Middle frontal gyrus (tissue), 1 donor: ENCODE data around the gene ADNP2.
"Not testable (repeated sequence)": the region's sequence is repeated elsewhere in the genome, so short reads cannot be mapped to it uniquely, and the experiment has no call there.

Experiments used
- DNase-seq: peaks from one replicate; pipeline ENCODE4 v3.0.0-alpha.2; 2015; ENCODE audit warnings: low spot score; ENCODE audit errors: extremely low spot score

ADNP2 gene

DNA sequence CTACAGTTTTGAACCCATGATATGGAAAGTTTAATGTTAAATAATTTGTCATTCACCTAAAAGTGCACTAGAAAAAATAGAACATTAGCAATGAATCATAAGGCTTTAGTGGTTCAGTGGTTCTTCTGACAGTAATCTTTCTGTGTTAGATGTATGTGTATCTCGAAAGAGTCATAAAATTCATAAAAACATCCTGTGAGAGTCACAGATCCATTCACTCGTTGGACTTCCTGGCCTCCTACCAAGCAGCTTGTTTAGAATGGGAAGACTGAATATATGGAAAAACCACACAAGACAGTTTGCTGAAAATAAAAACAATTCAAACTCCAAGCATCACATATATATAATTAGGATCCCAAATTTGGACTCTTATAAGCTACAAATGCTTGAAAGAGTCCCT, 34.8 kb downstream of the ADNP2 start:
- no peak for DNase-seq

DNA sequence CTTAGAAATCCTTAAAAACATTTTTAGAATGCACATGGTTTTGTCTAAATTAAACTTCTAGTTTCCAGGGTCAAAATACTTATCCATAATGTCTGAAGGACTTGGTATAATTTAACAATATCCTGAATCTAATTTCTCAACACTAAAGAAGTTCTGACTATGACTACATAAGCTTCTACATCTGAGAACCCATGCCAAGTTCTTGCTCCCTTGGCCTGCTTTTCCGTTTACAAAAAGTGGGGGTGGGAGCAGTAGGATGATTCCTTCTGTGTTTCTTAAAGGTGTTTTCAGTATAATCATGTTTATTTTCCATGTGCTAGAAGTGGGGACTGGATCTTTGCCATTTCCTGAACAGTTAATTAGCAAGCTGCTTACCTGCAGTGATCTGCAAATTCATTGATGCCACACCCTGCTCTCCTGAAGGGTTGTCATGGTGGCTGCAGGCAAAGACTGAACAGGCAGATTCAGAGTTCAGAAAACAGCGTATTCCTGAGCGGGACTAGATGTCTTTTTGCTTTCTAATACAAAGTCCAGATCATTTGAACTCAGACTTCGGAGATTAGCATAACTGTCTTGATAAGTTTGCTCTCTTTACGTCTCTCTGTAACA, 36.2 kb downstream of the ADNP2 start:
- no peak for DNase-seq

DNA sequence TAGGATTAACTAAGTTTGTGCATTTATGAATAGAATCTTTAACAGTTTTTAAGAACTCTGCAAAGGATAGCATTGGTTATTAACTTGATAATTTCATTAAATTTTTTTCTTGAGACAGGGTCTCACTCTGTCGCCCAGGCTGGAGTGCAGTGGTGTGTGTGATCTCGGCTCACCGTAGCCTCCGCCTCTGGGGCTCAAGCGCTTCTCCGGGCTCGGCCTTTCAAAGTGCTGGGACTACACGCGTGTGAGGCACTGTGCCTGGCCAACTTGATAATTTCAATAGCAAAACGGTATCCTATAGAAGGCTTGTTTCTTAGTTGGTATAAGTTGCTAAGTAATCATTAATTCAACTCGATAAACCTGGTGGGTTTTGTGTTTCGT, 38.0 kb downstream of the ADNP2 start:
- DNase-seq: no peak

DNA sequence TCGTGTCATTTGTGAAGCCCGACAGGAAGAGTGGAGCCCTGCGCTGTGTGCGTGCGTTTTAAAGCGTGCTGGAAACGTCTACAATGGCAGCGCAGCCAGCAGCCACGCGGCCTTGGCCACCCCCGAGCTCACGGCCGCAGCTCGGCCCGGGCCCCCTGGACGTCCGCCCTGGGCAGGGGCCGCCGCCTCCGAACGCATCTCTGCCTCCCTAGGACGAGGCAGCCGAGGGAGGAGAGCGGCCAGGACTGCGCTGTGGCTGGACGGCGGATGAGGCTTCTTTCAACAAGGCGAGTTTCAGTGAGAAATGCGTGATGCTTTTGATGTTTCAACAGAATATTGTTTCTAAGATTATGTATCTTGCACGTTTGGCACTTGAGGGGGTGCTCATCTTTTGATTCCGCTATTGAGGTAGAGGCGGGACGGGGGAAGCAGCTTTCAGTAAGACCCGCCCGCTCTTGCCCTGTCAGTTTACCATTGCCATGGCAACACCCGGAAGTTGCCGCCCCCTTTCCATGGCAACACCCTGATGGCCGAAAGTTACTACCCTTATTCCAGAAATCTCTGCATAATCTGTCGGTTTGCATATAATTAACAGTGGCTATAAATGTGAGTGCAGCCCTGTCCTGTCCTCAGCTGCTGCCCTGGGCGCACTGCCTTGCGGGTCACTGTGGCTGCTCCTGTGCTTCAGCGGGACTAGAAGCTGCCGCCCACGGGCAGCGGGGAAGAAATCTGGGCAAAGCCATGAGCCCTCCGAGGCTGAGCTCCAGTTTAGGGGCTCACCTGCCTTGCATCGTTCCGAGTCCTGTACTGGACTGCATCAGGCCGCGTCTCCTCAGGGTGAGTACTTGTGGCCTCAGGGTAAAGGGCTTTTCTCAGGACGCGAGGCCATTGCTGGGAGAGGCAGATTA, 38.6 kb downstream of the ADNP2 start:
- DNase-seq: peak; percentile 40

DNA sequence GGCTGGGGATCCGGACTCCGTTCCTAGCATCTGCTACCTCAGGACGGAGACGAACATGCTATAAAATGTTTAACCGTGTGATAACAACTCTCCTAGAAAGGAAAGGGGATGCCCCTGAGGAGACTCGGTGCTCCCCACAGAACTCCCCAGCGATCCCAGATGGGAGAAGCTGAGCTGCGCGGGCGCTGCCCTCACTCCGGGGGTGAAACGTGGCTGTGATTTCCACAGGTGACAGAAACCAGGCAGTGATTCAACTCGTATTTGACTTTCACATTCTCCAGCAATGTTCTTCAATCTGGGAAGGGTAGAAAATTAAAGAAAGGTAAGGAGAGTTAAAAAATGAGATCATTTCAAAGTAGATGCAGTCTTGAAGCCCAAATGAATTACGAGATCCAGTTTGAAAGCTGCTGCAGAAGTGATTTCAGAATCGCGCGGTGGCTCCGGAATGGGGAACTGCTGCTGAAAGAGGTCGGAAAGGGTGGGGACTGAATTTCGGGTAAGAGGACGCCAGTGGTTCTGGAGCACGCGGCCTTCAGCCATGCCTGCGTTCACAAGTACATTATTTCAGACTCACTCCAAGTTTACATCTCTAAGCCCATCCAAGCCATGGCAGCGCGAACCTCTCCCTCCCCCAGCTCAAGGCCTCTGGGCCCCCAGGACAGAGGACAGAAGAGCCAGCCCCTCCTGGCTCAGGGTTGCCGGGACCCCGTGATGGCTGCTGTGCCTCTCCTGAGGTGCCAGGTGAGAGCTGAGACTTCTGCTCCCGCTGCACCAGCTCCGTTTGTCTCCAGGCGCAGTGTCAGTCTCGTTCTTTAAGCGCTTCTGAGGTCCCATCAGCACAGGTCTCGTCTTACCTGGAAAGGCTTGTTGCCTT, 39.5 kb downstream of the ADNP2 start:
- no peak for DNase-seq

DNA sequence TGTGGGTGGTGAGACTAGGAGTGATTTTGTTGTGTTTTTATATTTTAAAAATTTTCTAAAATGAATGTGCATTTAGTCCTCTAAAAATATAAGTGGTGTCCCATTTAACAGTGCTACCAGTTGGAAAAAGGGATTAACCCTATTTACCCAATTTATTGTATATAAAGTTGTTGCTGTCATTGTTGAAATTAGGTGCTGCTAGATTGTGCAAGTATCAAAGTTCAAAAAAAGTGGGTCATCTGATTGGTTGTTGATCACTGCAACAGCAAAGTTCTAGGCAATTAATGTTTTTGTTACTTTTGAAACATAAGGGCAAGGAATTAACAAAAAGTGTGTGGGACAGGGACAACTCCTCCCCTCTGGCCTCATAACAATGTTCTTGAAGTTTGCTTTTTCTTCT, 40.6 kb downstream of the ADNP2 start:
- no peak for DNase-seq

DNA sequence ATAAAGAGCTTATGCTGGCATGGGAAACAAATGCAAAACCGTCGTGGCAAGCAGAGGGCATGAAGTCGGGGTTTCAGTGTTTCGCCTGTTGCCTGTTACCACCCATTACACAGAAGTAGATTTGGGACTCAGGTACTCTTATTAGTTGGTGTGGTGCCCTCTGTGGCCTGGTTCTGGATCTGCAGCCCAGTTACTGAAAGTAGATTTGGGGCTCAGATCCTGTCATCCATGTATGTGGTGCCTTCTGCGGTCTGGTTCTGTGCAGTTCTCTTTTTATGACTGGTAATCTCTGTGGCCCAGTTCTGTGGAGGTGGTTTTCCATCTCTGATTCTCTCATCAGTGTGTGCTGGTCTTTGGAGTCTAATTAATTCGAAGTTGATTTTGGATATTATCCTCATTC, 45.2 kb downstream of the ADNP2 start:
- no peak for DNase-seq

DNA sequence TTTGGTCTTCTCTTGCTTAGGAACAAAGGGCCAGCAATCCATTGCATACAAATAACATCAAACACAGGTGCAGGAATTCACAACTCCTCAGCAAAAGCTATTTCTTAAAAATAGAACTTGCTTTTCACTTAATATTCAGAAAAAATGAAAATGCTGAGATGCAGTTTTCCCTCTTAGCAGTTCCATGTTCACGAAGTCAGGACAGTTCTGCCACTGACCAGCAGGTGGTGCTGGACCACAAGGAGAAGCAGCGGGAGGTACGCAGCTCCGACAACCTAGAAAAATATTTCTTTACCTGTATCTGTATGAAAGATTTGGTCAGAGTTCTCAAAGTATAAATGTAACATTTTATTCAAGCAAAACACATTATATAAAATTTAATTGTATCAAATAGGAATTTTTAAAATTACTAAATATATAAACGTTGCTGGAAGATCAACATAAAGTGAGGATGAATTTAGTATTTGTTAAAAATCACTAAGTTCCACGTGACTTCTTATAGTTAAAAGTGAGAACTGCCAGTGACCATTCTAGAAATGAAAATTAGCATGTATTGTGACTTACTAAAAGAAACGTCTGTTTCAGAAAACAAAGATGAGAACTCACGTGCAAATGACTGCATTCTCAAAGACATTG, 48.8 kb downstream of the ADNP2 start:
- DNase-seq: peak; percentile 86

DNA sequence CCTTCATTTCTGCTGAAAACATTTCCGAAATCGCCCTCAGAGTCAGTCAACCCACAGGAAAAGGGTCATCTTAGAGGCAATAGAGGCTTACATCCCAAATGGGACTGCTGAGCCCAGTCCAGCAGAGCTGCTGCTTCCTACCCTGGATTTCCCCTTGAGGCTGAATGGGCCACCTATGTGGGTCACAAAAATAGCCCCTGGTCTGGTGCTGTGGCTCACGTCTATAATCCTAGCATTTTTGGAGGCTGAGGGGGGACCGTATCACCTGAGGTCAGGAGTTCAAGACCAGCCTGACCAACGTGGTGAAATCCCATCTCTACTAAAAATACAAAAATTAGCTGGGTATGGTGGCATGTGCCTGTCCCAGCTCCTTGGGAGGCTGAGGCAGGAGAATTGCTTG, 49.3 kb downstream of the ADNP2 start:
- no peak for DNase-seq

DNA sequence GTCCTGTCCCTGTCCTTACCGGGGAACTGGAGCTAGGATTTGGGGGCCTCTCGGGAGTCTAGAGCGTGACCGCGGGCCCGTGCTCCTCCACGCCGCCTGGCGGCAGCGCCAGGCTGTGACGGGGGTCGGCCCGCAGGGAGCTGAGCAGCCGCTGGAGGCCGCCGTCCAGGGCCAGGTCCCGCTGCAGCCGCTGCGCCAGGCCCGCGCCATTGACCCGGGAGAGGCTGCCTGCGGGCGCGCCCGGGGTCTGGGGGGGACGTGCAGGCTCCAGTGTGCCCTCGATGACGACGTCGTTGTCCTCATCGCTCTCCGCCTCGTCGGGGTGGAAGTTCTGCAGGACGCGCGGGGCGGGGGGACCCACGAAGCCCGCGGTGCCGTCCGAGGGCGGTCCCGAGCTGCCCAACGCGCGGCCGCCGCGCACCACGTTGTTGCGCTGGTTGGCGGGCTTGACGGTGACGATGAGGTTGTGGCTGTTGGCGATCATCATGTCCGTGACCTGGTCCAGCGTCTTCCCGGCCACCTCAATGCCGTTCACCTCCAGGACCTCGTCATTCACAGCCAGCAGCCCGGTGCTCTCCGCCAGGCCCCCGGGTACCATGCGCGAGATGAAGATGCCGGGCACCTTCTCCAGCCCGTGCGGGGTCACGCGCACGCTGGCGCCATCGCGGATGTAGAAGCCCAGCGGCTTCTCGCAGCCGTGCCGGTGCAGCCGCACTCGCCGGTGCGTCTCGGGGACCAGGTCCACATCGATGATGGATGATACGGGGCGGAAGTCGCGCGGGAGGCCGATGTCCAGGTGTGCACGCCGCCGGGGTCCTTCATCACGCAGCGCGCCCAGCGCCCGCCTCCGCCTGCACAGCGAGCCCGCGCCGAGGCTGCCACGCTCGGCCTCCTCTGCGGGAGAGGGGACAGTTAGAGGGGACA, 50.9 kb downstream of the ADNP2 start:
- DNase-seq: no peak

DNA sequence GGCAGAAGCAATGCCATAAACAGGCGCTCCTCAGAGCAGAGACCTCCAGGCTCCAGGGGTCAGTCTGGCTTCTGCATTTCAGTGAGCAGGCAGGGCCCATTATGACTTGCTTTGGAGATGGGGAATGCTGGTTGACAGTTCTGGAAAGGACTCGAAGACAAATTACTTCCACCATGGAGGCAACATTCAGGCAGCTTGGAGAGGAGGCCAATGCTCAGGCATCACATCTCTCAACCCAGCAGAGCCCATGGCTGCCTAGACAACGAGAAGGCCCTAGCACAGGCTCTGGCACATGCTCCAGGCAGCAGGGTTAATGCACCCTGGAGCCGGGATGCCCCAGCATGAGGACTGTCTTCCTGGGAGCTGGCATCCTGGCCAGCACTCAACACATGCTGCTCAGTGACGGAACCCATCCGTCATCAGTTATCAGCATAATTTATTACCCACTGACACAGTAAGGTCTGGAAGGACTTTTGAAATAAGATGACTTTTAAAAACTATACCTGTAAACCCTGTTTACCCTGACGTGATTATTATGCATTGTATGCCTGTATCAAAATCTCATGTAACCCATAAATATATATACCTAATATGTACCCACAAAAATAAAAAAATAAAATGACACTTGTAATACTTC, 52.8 kb downstream of the ADNP2 start:
- no peak for DNase-seq

DNA sequence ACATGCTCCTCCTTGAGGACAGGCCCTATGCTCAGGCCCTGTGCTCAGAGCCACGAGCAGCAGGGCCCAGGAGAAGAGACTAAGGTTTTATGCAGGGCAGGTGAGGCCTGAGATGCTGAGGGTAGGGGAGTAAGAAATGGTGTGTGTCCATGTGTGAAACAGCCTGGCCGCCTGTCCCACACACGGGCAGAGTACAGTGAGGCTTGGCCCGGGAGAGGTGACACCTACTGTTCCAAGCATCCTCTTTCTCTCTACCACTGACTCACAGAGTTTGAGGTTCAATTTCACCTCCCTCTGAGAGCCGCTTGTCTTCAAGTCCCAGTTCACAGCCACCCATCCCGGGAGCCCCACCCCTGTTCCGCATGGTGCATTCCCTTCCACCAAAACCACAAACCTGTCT, 54.1 kb downstream of the ADNP2 start:
- DNase-seq: no peak

DNA sequence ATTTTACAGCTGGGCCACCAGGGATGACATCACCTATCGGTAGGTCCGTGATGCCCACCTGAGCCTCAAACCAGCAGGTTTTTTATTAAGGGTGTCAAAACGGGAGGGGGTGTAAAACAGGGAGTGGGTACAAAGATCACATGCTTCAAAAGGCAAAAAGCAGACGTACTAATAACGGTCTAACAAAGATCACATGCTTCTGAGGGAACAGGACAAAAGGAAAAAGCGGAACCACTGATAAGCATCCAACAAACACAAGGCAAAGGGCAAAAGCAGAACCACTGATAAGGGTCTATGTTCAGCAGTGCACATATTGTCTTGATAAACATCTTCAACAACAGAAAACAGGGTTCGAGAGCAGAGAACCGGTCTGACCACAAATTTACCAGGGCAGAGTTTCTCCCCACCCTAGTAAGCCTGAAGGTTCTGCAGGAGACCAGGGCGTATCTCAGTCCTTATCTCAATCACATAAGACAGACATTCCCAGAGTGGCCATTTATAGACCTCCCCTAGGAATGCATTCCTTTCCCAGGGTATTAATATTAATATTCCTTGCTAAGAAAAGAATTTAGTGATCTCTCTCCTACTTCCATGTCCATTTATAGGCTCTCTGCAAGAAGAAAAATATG, 55.8 kb downstream of the ADNP2 start:
- DNase-seq: not testable (repeated sequence)

DNA sequence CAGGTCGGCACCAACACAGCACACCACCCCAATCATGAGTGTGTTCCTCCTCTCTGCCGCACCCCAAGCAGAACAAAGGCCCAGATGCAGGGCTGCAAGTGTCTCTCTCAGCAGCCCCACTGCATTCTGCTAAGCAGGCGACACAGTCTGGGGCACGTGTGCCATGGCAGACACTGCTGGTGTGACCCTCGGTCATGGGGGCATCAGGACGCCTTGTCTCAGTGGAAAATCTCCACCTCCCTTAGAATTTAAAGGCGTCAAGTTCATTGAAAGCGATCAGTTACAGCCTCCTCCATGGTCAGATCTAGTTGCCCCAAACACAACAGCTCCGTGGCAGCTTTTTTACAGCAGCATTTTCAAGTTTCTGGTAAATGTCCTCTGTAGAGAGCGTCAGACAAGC, 57.2 kb downstream of the ADNP2 start:
- DNase-seq: no peak

DNA sequence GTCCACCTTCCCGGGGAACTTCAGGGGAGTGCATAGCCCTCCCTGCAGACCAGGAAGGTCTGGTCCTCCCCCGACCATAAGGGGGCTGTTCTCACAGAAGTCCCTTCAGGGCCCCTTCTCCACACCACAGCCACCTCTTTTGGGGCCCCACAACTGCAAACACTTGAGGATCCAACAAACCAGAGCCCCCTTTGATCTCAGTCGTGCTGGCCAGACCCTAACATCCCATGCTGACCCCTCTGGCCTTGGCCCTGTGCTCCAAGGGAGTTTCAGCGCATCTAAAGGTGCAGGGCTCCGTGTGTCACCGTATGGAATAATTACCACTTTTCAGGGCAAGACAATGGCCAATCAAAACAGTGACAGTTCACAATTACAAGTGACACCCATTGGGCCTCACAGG, 57.7 kb downstream of the ADNP2 start:
- no peak for DNase-seq

DNA sequence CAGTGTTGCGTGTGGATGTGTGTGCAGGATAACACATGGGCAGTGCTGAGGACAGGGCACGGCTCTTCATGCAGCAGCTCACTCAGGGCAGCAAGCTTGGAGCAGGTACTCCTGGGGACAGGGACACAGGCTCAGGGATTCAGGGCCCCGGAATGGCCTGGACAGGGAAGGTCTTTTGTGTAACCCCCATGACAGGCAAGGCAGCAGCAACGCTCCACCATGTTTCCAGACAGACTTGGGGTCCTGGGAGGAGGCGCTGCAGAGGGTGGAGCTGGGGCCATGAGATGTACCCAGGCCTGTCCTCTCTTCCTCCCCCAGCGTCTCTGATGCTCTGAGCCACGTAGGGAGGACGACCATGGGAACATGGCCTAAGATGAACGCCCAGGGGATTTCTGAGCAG, 58.3 kb downstream of the ADNP2 start:
- DNase-seq: no peak

DNA sequence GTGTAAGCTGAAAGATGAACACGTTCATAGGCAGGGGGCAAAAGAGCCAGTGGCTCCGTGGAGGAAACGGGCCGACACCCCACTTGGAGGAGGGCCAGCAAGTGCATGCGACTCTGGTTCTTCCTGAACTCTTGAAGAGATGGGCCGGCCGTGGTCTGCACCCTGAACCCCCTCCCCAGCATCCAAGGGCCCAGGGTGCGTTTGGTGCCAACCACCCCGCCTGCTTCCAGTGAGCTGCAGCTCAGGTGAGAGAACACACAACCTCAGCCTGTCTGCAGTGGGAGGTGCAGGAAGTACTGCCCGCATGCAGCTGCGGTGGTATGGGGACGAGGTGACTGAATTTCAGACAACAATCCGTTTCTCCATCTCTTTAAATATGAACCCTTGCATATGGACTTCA, 58.9 kb downstream of the ADNP2 start:
- no peak for DNase-seq

DNA sequence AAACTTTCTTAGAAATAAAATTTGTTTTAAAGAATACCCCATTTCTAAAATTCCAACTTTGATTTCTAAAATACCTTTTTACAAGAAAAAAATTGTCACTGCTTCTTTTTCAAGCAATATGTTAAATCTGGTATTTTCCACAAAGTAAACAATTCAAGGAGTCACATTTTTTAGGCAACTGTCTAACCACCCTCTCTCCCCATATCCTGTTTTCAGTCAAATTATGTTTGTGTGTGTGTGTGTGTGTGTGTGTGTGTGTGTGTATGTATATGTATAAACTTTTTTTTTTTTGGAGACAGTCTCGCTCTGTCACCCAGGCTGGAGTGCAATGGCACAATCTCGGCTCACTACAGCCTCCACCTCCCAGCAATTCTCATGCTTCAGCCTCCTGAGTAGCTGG, 59.3 kb downstream of the ADNP2 start:
- DNase-seq: no peak

DNA sequence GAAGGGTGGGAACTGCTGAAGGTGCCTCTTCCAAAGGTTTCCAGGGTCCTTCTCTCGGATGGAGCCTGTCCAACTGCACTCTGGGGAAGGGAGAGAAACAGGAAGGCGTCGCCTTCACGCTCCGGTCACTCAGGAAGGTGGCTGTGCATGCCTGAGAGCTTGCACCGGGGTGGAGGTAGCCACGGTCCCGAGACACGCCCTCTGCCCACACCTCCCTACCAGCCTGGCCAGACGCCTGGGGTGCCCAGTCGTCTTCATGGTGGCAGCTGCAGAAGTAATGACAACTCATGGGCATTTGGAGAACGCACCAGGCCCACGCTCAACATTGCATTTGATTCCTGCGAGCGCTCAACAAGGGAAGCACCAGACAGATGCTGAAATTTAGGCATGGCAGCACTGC, 59.9 kb downstream of the ADNP2 start:
- no peak for DNase-seq

DNA sequence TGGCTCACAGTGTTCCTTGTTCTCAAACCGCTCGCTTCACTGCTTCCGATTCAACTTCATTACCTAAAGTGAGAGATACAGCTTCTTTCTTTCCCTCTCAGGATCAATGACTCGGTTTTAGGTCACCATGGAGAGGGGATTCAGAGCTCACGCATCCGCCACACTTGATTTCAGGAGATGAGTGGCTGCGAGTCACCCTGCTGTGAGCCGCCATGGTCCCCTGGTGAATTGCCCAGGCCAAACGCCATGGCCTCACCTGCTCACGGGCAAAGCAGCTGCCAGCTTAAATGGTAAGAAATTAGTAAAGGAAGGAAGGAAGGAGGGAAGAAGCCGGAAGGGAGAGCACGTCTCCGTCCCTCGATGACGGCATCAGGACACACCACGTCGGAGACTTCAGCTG, 60.5 kb downstream of the ADNP2 start:
- no peak for DNase-seq
